Upper lobe of left lung (tissue), 6 donors: Measurements from ENCODE around the gene OR5AC2. TPM values are rescaled to one million over a fixed set of nuclear protein-coding genes. Genes with fewer than 3 reads are reported as not detected.

ENCODE experiments used
- ATAC-seq, 2 donors: fragments of 200-7000 bp; cut with Tn5 transposase; one replicate each; pipeline ENCODE4 v1.9.1; 2022; ENCODE audit warnings: mild to moderate bottlenecking in 2 of 2, moderate library complexity in 2 of 2; ENCODE audit not compliant: low FRiP score in 2 of 2
- DNase-seq, 2 donors: peaks; one replicate each; pipeline ENCODE4 v3.0.0-alpha.2; 2019 to 2020
- H3K27ac ChIP-seq, 4 donors: fragments of 200-600 bp; sonication (generic); one replicate each; pipeline ENCODE4 v1.5.1; 2016 to 2019
- H3K27me3 ChIP-seq, 4 donors: fragments of 200-600 bp; sonication (generic); one replicate each; pipeline ENCODE4 v1.5.1; 2017 to 2019
- H3K36me3 ChIP-seq, 4 donors: fragments of 200-600 bp; sonication (generic); one replicate each; pipeline ENCODE4 v1.5.1; 2016 to 2019
- H3K4me1 ChIP-seq, 4 donors: fragments of 200-600 bp; sonication (generic); one replicate each; pipeline ENCODE4 v1.5.1; 2018 to 2019
- H3K4me3 ChIP-seq, 4 donors: fragments of 200-600 bp; sonication (generic); one replicate each; pipeline ENCODE4 v1.5.1; 2017 to 2019; ENCODE audit warnings: mild to moderate bottlenecking in 2 of 4, moderate library complexity in 1 of 4
- H3K9me3 ChIP-seq, 4 donors: fragments of 200-600 bp; sonication (generic); one replicate each; pipeline ENCODE4 v1.5.1; 2018 to 2019
- EP300 ChIP-seq, 4 donors: sonication (generic); formaldehyde crosslinking; IDR thresholded peaks; one replicate each; pipeline ENCODE4 v1.5.1; 2017; ENCODE audit warnings: antibody characterized with exemption in 4 of 4, control low read depth in 2 of 4
- POLR2A ChIP-seq, 4 donors: fragments of 450-650 bp; IDR thresholded peaks; one replicate each; pipeline ENCODE4 v1.5.1; 2016 to 2017; ENCODE audit warnings: antibody characterized with exemption in 4 of 4, mild to moderate bottlenecking in 2 of 4
- POLR2AphosphoS5 ChIP-seq, 2 donors: sonication (generic); formaldehyde crosslinking; IDR thresholded peaks; one replicate each; pipeline ENCODE4 v1.5.1; 2017; ENCODE audit warnings: antibody characterized with exemption in 2 of 2
- whole genome bisulfite sequencing, 2 donors: methylation state at CpG; one replicate each; pipeline ENCODE4 v1.1.5; 2017 to 2018; 5-methylcytosine and 5-hydroxymethylcytosine counted together
- total RNA-seq, 6 donors: library from RNA; depleted of rRNA in 4 of 6; stranded (reverse); fragments of >200 nt in 4 of 6; gene quantifications; one replicate each; pipeline versions ENCODE4 v1.1.0 to v1.2.1, GENCODE V29; 2016 to 2021
- TF ChIP-seq, protein P1 (sequence below), 6 experiments: fragments of 450-650 bp in 4 of 6; fragments of 200-600 bp in 2 of 6; sonication (generic) in 2 of 6; IDR thresholded peaks; one replicate each; pipeline ENCODE4 v1.5.1; 2016 to 2019; ENCODE audit warnings: antibody characterized with exemption in 6 of 6
- donor health status: DM: no; HTN: no; CAD: no; lungs with moderate emphysema.
- donor health status: DM: no; HTN: yes; CAD: no; lungs with severe emphysema.

Gene OR5AC2
- total RNA-seq, 6 donors from 2014 or later = not detected

- Histone ChIP-seq H3K4me3 (no peak overlapping the region), H3K4me1 (no peaks in the 10 kb centered on the region), H3K27ac (no peak overlapping the region), H3K9me3 (no peaks in the 10 kb centered on the region), H3K27me3 (no peaks in the 10 kb centered on the region), H3K36me3 (no peaks in the 10 kb centered on the region)
- DNase-seq (no peak), ATAC-seq (no peak)
- TF ChIP-seq POLR2AphosphoS5 (IDR thresholded peaks at IDR 0.05) (no peak), EP300 (IDR thresholded peaks at IDR 0.05) (no peak), POLR2A (IDR thresholded peaks at IDR 0.05) (no peak)
- TF ChIP-seq, protein P1, sequence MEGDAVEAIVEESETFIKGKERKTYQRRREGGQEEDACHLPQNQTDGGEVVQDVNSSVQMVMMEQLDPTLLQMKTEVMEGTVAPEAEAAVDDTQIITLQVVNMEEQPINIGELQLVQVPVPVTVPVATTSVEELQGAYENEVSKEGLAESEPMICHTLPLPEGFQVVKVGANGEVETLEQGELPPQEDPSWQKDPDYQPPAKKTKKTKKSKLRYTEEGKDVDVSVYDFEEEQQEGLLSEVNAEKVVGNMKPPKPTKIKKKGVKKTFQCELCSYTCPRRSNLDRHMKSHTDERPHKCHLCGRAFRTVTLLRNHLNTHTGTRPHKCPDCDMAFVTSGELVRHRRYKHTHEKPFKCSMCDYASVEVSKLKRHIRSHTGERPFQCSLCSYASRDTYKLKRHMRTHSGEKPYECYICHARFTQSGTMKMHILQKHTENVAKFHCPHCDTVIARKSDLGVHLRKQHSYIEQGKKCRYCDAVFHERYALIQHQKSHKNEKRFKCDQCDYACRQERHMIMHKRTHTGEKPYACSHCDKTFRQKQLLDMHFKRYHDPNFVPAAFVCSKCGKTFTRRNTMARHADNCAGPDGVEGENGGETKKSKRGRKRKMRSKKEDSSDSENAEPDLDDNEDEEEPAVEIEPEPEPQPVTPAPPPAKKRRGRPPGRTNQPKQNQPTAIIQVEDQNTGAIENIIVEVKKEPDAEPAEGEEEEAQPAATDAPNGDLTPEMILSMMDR (IDR thresholded peaks at IDR 0.05) = no peak
- WGBS, 2 donors = 67 to 83% methylated on average over 4 of the region's 4 CpGs
Measured at GRCh38 chr3:98099848-98100247, 12.9 kb downstream of the OR5AC2 start.

DNA sequence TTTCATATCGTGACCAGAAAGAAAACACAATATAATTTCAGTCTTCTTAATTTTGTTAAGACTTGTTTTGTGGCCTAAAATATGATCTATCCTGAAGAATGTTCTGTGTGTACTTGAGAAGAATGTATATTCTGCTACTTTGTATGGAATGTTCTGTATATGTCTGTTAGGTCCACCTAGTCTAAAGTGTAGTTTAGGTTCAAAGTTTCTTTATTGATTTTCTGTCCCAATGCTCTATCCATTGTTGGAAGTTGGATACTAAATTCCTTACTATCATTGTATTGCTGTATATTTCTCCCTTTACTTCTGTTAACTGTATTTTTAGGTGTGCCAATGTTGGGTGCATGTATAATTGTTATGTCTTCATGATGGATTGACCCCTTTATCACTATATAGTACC lies 21.2 kb downstream of the OR5AC2 start:
- 0 to 41% methylated on average over 1 of the region's 1 CpG for WGBS, 2 donors
- no peak overlapping the region for H3K4me3 ChIP-seq
- ATAC-seq = no peak
- H3K27me3 ChIP-seq = no peaks in the 10 kb centered on the region
- H3K4me1 ChIP-seq = no peaks in the 10 kb centered on the region
- TF ChIP-seq EP300 (IDR thresholded peaks at IDR 0.05) = no peak
- TF ChIP-seq POLR2A (IDR thresholded peaks at IDR 0.05) = no peak
- TF ChIP-seq, protein P1 (IDR thresholded peaks at IDR 0.05) = no peak
- no peak for TF ChIP-seq POLR2AphosphoS5 (IDR thresholded peaks at IDR 0.05)
- no peaks in the 10 kb centered on the region for H3K36me3 ChIP-seq
- H3K9me3 ChIP-seq = peaks cover 0 to 18% (median 11%) of the 10 kb centered on the region in 4 donors
- no peak for DNase-seq
- no peak overlapping the region for H3K27ac ChIP-seq

GRCh38 chr3:98109807-98110549 lies 23.0 kb downstream of the OR5AC2 start:
- no peak overlapping the region for H3K27ac ChIP-seq
- H3K4me1 ChIP-seq = no peaks in the 10 kb centered on the region
- H3K4me3 ChIP-seq = no peak overlapping the region
- 88% methylated on average over 4 of the region's 4 CpGs for WGBS, 2 donors
- TF ChIP-seq, protein P1 (IDR thresholded peaks at IDR 0.05) = no peak
- TF ChIP-seq POLR2A (IDR thresholded peaks at IDR 0.05) (no peak), EP300 (IDR thresholded peaks at IDR 0.05) (no peak), POLR2AphosphoS5 (IDR thresholded peaks at IDR 0.05) (no peak)
- no peaks in the 10 kb centered on the region for H3K27me3 ChIP-seq
- no peaks in the 10 kb centered on the region for H3K36me3 ChIP-seq
- ATAC-seq (no peak), DNase-seq (peak in 1 of 2 donors; percentile 25)
- peaks cover 0 to 18% (median 11%) of the 10 kb centered on the region in 4 donors for H3K9me3 ChIP-seq

- no peak for DNase-seq
- no peak for ATAC-seq
- no peaks in the 10 kb centered on the region for H3K27me3 ChIP-seq
- TF ChIP-seq, protein P1 (IDR thresholded peaks at IDR 0.05) = no peak
- no peak for TF ChIP-seq POLR2AphosphoS5 (IDR thresholded peaks at IDR 0.05)
- TF ChIP-seq POLR2A (IDR thresholded peaks at IDR 0.05) = no peak
- no peak for TF ChIP-seq EP300 (IDR thresholded peaks at IDR 0.05)
- H3K4me1 ChIP-seq = no peaks in the 10 kb centered on the region
- H3K27ac ChIP-seq = no peak overlapping the region
- H3K36me3 ChIP-seq = no peaks in the 10 kb centered on the region
- H3K9me3 ChIP-seq = peaks cover 0 to 18% (median 11%) of the 10 kb centered on the region in 4 donors
- H3K4me3 ChIP-seq = no peak overlapping the region
Measured at GRCh38 chr3:98110550-98110908, 23.6 kb downstream of the OR5AC2 start.

DNA sequence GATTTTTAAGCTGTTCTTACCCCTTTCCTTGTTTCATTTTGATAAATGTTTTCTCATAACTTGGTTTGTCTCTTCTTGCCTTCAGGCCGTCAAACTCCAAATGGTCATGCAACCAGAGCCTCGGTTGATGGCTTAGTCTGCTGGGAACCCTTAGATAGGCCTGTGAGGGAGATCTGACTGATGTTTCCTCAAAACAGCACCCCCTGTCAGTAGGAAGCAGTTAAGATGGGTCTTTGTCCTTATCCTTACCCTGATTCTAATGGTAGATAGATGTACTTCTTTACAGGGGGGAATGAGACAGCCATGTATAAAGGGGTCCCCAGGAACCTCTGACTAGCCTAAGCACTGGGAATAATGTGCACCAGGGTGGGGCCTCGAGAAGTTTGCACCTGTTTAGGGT lies 27.3 kb downstream of the OR5AC2 start:
- Histone ChIP-seq H3K4me3 (no peak overlapping the region), H3K27me3 (no peaks in the 10 kb centered on the region), H3K36me3 (no peaks in the 10 kb centered on the region), H3K27ac (no peak overlapping the region), H3K9me3 (peaks cover 0 to 18% (median 10%) of the 10 kb centered on the region in 4 donors), H3K4me1 (no peaks in the 10 kb centered on the region)
- TF ChIP-seq, protein P1 (IDR thresholded peaks at IDR 0.05) = no peak
- TF ChIP-seq EP300 (IDR thresholded peaks at IDR 0.05) (no peak), POLR2AphosphoS5 (IDR thresholded peaks at IDR 0.05) (no peak), POLR2A (IDR thresholded peaks at IDR 0.05) (no peak)
- ATAC-seq (no peak), DNase-seq (no peak)
- WGBS, 2 donors = 71 to 72% methylated on average over 3 of the region's 3 CpGs
